GM19328 (cell line): Measurements from ENCODE around the gene FBXO17.
"Not testable (repeated sequence)": the region's sequence is repeated elsewhere in the genome, so short reads cannot be mapped to it uniquely, and the experiment has no call there.

Source experiments
- ATAC-seq: cut with Tn5 transposase; IDR thresholded peaks from one replicate; pipeline ENCODE4 v1.9.1; 2021; ENCODE audit warnings: mild to moderate bottlenecking, moderate library complexity; ENCODE audit not compliant: unreplicated experiment

The FBXO17 gene

DNA sequence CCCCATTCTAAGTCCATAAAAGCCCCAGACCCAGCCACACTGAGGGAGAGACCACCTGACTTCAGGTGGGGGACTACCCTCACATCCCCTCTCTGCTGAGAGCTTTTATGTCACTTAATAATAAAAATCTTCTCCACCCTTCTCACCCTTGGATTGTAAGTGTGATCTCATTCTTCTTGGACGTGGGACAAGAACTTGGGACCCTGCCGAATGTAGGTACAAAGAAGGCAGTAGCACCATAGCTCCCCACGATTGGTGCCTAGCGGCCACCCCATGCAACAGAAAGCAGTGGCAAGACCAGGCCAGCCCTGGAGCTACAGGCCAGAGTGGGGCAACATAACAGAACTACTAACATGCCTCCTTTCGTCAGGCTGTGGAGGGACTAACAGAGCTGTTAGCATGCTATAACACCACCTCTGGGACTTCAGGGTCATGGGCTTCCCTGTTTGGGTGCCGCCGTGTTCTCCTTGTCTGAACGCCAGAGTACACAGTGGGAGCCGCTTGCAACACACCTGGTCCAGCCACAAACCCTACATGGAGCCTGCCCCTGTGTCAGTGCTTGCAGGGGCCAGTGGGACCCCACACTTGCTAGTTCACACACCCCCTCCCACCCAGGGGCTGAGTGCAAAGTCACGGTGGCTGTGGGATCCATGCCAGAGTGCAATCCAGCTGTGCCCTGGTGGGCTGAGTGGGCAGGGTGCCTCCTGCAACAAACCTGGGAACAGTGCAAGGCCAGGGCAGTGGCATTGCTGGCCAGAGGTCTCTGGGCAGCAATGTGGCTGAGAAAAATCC lies 5.2 kb upstream of the FBXO17 start:
- ATAC-seq: no peak

DNA sequence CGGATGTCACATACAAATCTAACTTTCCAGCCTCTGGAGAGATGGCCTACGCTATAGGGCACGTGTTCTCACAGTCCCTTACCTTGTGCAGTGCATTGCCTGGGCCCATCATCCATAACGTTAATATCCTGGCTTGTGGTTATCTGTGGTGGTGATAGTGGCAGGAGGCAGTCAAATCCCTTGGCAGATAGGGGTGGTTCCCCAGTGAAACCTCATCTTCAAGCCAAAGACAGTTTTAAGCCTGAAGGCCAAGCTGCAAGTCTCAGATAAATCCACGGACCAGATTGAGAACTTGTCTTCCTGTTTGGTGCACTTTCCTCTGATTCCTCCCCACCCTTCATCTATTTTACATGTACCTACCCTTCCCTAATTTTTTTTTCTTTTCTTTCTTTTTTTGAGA lies 4.3 kb upstream of the FBXO17 start:
- no peak for ATAC-seq

DNA sequence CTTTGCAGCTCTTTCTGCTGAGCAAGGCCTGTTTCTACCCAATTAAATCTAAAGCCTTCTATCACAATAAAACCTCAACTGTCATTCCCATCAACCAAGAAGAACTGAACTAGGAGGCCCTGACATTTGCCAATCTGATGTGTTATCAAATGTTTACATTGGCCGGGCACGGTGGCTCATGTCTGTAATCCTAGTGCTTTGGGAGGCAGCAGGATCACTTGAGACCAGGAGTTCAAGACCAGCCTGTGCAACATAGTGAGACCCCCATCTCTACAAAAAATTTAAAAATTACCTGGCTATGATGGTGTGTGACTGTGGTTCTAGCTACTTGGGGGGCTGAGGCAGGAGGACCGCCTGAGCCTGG lies 2.8 kb upstream of the FBXO17 start:
- ATAC-seq: no peak

- ATAC-seq: no peak
These were observed 2.1 kb upstream of the FBXO17 start for GRCh38 chr19:38977445-38978325.

DNA sequence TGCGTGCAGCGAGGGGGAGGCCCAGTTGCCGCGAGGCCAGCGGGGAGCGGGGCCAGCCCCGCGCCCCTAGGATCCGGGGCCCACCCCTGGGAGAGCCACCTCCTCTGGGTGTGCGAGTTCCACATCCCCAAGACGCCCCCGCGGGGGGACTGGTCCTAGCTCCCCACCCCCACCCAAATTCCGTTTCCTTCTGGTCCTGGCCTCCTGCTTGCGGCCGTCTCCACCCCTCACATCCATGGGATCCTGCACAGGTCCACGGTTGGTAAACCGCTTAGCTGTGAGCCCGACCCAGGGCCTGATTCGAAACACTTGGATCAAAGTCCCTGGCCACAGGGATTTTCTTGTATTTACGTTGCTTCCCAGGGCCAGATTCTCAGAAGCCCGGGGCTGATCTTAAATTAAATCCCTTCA lies 324 bp upstream of the FBXO17 start:
- no peak for ATAC-seq

GRCh38 chr19:38974624-38975213 lies 823 bp downstream of the FBXO17 start:
- ATAC-seq: no peak

DNA sequence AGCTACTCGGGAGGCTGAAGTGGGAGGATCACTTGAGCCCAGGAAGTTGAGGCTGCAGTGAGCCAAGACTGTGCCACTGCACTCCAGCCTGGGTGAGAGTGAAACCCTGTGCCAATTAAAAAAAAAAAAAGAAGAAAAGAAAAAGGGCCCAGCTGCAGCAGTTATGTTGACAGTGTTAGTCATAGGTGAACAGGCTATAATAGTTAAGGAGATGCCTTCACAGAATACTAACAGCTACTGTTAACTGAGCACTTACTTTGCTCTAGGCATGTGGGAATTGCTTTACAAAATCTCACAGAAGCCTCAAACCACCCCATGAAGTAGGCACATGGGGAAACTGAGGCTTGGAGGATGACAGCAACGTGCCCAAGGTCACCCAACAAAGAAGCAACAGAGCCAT lies 3.9 kb downstream of the FBXO17 start:
- no peak for ATAC-seq

DNA sequence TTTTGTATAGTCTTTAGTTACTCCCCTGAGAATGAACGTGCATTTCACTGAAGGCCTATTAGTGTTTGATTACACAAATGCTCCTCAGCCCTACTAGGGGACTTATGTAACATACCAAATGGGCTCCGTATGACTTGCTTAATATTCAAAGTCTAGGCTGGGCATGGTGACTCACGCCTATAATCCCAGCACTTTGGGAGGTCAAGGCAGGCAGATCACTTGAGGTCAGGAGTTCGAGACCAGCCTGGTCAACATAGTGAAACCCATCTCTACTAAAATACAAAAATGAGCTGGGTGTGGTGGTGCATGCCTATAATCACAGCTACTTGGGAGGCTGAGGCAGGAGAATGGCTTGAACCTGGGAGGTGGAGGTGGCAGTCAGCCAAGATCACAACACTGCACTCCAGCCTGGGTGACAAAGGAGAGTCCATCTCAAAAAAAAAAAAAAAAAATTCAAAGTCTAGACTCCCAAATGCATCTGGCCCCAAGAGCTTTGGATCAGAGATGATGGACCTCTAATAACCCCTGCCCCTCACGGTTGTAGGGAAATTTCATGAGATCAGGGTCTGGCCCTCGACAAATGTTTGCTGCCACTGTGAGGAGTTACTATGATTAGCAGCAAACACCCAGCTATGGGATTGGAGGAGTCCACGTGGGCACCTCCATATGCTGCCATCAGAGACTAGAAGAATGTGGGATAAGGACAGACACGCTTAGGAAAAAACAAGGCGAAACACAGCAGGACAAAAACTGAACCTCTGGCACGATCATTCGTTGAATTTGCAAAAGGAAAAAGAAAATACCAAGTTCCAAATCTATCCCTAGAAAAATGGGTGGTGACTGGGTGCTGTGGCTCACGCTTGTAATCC lies 4.6 kb downstream of the FBXO17 start:
- ATAC-seq: no peak

GRCh38 chr19:38966149-38966548 lies 9.4 kb downstream of the FBXO17 start:
- not testable (repeated sequence) for ATAC-seq

DNA sequence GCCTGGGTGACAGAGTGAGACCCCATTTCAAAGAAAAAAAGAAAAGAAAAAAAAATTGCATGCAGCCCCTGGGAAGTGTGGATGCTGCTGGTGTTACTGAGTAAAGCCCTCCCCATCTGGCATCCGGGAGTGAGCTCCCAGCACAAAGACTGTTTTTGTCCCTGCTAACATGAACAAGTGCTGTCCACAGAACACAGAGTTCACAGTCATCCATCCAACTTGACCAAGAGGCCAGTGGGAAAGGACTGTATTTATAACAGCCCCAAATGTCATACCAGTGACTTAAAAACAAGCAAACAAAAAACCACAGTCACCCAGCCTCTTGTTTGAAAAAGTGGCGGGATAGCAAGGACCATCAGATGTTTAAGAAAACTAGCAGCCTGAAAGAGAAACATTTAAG lies 10.8 kb downstream of the FBXO17 start:
- no peak for ATAC-seq

- no peak for ATAC-seq
These were observed 15.9 kb downstream of the FBXO17 start for GRCh38 chr19:38959618-38960017.

GRCh38 chr19:38958301-38958700 lies 17.2 kb downstream of the FBXO17 start:
- ATAC-seq: no peak

DNA sequence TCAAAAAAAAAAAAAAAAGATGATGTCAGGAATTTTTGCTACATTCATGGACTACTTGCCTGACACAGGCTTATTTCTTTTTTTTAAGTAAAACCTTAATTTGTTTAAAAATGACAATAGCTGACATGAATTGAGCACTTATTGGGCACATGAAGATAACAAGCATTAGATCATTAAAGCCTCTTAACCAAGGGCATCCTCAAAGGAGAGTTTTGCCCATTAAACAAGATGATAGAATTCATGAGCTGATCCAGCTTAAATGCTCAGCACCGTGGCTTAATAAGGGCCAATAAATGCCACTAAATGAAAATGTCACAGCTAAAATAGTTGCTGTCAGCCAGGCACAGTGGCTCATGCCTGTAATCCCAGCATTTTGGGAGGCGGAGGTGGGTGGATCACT lies 19.3 kb downstream of the FBXO17 start:
- ATAC-seq: no peak

DNA sequence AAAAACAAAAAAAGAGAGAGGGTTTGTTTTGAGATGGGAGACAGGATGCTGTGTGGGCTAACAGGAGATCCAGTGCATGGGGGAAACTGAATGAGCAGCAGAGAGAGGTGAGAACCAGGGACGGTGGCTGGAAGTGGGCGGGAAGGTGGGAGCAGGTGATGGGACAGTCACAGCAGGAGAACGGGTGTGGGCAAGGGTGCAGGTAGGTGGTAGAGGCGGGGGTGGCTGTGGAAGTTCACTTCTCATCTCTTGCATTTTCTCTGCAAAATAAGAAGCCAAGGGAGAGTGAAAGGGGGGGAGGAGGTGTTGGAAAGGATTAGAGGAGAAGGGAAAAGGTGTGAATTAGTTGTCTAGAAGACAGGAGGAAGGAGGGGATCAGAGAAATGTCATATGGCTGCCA lies 21.9 kb downstream of the FBXO17 start:
- no peak for ATAC-seq

DNA sequence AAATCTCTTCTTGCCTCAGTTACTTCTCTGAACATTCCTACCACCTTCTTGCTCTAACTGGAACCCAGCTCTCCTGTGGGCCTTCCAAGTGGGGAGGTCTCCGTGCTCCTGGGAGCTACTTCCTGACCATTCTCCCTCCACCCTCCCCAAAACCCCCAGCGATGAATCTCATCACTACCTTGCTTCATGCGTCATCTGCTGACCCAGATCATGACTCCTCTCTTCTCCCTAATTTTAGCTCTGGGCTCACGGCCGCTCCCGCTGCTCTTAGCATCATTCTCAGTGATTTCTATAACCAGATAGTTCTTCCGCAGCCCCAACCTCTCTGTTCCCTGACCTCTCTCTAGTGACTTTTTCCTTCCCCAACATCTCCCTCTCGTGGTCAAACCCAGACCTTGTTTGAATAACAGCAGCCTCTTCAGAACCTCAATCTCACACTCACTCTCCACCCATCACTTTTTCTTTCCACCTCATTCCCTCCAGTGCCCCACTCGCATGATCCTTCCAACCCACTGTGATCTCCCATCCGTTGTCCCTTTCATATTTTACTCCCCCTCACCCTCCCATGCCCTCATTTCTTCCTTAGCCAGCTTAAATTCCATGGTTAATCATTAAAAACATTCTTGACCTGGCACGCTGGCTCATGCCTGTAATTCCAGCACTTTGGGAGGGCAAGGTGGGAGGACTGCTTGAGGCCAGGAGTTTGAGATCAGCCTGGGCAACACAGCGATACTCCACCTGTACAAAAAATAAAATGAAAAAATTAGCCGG lies 23.0 kb downstream of the FBXO17 start:
- ATAC-seq: no peak

GRCh38 chr19:38951187-38951586 lies 24.4 kb downstream of the FBXO17 start:
- no peak for ATAC-seq

DNA sequence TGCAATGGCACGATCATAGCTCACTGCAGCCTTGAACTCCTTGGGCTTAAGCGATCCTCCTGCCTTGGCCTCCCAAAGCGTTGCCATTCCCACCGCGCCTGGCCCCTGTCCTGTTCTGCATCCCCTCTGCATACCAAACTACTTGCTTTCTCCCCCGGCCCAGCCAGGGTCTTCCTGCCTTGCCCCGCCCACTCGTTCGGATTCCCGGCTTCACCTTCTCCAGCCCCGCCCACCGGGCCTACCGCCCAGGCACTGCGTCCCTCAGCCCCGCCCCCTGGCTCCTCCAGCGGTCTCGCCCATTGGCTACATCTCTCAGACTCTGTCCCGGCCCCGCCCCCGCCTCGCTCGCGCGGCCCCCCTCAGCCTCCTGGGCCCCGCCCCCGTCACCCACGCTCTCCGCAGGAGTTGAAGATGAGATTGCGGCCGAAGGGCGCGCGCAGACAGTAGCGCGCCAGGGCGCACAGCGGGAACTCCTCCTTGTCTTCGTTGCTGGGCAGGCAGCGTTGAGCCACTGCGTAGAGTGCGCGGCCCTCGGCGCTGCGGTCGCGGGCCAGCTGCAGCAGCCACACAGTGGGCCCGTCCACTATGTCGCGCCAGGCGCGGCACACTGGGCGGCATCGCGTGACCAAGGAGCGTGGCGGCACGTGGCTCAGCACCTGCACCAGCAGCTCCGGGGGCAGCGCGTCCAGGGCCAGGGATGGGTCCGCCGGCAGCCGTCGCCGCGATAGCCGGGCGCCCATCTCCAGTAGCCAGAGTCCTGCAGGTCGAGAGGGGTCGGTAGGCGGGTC lies 25.8 kb downstream of the FBXO17 start:
- no peak for ATAC-seq

DNA sequence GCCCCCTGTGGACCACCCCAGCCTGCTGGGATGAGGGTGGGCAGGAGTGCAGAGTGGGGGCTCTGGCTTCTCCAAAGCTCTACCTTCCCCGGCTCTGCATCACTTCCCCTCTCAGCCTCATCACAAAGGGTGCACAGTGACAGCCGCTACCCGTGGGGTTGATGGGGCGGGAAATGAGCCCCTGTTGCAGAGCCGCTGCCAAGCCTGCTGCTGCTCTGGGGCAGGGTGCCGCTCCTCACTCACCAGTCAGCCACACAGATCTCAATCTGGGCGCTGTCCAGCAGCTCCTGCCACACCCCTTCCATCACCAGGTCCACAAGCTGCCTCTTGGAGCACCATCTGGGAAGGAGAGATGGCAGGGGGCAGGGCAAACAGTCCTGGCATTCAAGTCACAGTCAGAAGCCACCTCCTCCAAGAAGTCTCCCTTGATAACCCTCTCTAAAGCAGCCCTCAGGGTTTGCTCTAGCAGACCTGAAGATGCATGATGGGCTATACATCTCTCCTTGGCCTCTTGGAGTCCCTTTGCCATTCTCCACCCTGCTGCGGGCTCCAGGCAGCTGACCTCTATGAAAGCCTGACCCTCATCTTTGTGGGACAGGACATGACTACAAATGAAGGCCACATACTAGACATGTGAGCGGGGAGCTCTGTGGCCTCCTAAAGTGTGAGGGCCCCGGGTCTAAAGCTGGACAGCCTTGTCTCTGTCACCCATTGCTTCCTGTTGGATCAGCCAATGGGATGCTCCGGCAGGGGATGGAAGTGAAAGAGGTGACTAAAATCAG lies 29.1 kb downstream of the FBXO17 start:
- no peak for ATAC-seq
